BE2C (cell line): ENCODE measurements around the gene CLDND2.

ENCODE experiments used
- DNase-seq: peaks from one replicate; pipeline ENCODE4 v3.0.0-alpha.2; 2020
- H3K27me3 ChIP-seq: fragments of 250-450 bp; sonication (Bioruptor Pico); 2 replicates; pipeline ENCODE4 v1.5.1; 2020; ENCODE audit warnings: mild to moderate bottlenecking
- H3K36me3 ChIP-seq: fragments of 250-450 bp; sonication (Bioruptor Pico); 2 replicates; pipeline ENCODE4 v1.5.1; 2020; ENCODE audit warnings: mild to moderate bottlenecking
- H3K4me1 ChIP-seq: fragments of 250-450 bp; sonication (Bioruptor Pico); 2 replicates; pipeline ENCODE4 v1.5.1; 2020
- H3K4me3 ChIP-seq: 2 replicates; pipeline ENCODE4 v1.5.1; 2011; ENCODE audit warnings: low read depth, low read length
- H3K9me3 ChIP-seq: fragments of 250-450 bp; sonication (Bioruptor Pico); 2 replicates; pipeline ENCODE4 v1.5.1; 2020
- CTCF ChIP-seq: IDR thresholded peaks from 2 replicates; pipeline ENCODE4 v1.5.1; 2012; ENCODE audit warnings: mild to moderate bottlenecking, low read depth, low read length

CLDND2 gene

DNA sequence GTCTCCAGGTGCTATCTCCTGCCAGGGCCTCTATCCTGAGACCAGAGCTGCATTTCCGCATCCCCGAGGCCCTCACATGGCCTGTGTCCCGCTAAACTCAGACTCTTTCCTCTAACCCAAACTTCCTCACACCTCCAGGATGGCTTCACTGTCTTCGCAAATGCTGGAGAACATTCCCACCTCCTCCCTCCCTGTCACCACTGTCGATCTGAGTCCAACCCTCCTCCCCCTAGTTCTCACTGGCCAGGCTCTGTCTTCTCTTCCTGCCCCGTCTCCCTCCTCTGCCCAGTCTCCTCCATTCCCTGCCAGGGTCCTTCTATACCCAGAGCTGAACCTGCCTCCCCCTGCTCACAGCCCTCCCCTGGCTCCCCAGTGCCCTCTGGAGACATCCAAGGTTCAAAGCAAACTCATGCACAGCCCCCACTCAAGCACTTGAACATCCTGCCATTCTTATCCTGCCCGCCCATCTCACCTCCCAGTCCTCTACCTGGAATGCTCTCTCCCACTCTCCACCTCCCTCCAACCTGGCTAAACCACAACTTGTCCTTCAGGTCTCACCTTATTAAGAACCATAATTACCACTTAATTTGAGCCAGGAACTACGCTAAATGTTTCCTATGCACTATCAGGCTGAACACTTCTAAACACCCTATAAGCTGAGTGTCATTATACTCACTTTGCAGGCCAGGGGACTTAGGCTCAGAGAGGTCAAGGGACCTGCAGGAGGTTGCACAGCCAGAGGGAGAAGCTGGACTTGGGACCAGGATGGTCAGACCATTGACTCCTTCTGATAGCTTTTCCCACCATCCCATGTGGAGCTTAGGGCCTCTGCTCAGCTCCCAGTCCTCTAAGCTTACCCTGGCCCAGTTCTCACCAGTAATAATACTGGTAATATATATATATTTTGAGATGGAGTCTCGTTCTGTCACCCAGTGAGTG, 25.9 kb downstream of the CLDND2 start:
- no peak overlapping the region for H3K4me3 ChIP-seq
- no peaks in the 10 kb centered on the region for H3K9me3 ChIP-seq
- DNase-seq, result no peak
- no peak for TF ChIP-seq CTCF
- peaks cover 5% of the 10 kb centered on the region; the same call in 1 of the 2 replicates for H3K36me3 ChIP-seq
- peaks cover 10% of the 10 kb centered on the region for H3K27me3 ChIP-seq
- H3K4me1 ChIP-seq, result no peaks in the 10 kb centered on the region; the same call in 1 of the 2 replicates

GRCh38 chr19:51341976-51342580, 26.7 kb downstream of the CLDND2 start, which contains the start of gene VSIG10L:
Gene VSIG10L (minus strand): TSS chr19:51342139. CDS start chr19:51342124, 15 bp downstream.
- Histone ChIP-seq H3K9me3 (no peaks in the 10 kb centered on the region), H3K36me3 (peaks cover 5% of the 10 kb centered on the region; the same call in 1 of the 2 replicates), H3K27me3 (peaks cover 10% of the 10 kb centered on the region), H3K4me1 (no peaks in the 10 kb centered on the region; the same call in 1 of the 2 replicates), H3K4me3 (no peak within 1 kb of the TSS)
- DNase-seq, result no peak
- no peak for TF ChIP-seq CTCF

- Histone ChIP-seq H3K36me3 (no peaks in the 10 kb centered on the region), H3K4me1 (no peaks in the 10 kb centered on the region; the same call in 1 of the 2 replicates), H3K9me3 (no peaks in the 10 kb centered on the region), H3K4me3 (no peak overlapping the region), H3K27me3 (peaks cover 10% of the 10 kb centered on the region)
- no peak for TF ChIP-seq CTCF
- no peak for DNase-seq
Observed at GRCh38 chr19:51341066-51341465, 27.7 kb downstream of the CLDND2 start.

DNA sequence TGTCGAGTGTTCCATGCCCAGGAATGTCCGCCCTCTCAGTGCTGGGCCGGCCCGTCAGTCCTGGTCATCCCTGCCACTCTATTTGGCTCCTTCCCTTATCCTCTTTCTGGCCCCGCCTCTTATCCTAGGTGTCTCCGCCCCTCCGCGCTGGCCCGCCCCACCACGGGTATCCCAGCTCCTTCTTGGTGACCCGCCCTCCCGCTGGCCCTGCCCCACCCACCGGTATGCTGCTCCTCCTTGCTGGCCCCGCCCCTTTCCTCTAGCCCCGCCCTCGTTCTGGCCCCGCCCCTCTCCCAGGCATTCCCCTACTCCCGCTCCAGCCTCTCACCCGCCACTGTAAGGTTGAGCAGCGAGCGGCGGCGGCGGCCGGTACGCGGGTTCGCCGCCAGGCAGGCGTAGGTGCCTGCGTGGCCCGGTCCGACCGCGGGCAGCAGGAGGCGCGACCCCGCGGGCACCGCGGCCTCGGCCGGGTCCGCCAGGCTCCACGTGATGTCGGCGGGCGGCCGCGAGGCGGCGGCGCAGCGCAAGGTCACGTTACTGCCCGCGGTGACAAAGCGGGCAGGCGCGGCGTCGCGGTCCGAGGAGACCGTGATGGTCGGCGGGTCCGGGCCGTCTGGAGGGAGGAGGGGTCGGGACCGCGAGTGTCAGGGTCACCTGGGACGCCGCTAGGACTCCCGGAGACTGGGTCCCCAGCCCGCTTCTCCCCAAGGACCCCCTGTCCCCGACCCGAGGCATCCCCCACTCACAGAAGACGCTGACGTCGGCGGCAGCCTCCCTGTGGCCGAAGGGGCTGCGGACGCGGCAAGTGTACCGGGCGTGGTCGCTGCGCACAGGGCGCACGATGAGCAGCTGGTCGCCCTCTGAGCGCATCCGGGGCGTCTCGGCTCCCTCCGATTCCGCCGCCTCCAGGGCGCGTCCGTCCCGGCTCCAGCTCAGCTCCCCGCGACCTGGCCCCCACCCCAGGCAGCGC, 28.8 kb downstream of the CLDND2 start:
- no peaks in the 10 kb centered on the region for H3K9me3 ChIP-seq
- no peaks in the 10 kb centered on the region; the same call in 1 of the 2 replicates for H3K4me1 ChIP-seq
- no peaks in the 10 kb centered on the region for H3K36me3 ChIP-seq
- DNase-seq, result peak; percentile 99
- no peak for TF ChIP-seq CTCF
- peaks cover 10% of the 10 kb centered on the region for H3K27me3 ChIP-seq
- H3K4me3 ChIP-seq, result peak overlapping the region; percentile 66

- Histone ChIP-seq H3K4me1 (no peaks in the 10 kb centered on the region; the same call in 1 of the 2 replicates), H3K36me3 (no peaks in the 10 kb centered on the region), H3K9me3 (no peaks in the 10 kb centered on the region; the same call in 1 of the 2 replicates), H3K27me3 (peaks cover 10% of the 10 kb centered on the region), H3K4me3 (peak overlapping the region; percentile 66)
- DNase-seq, result no peak
- no peak for TF ChIP-seq CTCF
Observed at GRCh38 chr19:51339313-51339686, 29.5 kb downstream of the CLDND2 start.
